Colonic mucosa (tissue), 4 donors: ENCODE data around the gene DENND1A. TPM values are rescaled to one million over a fixed set of nuclear protein-coding genes. Genes with fewer than 3 reads are reported as not detected.
"Not testable (repeated sequence)": the region's sequence is repeated elsewhere in the genome, so short reads cannot be mapped to it uniquely, and the experiment has no call there.

Experiments
- DNase-seq: peaks from one replicate; pipeline ENCODE4 v3.0.0-alpha.2; 2020
- H3K27ac ChIP-seq: fragments of 200-600 bp; one replicate; pipeline ENCODE4 v1.8.0; 2021
- H3K27me3 ChIP-seq: fragments of 200-600 bp; one replicate; pipeline ENCODE4 v1.8.0; 2021
- H3K36me3 ChIP-seq: fragments of 200-600 bp; one replicate; pipeline ENCODE4 v1.8.0; 2021
- H3K4me1 ChIP-seq: fragments of 200-600 bp; one replicate; pipeline ENCODE4 v1.8.0; 2021; ENCODE audit warnings: mild to moderate bottlenecking
- H3K4me3 ChIP-seq: fragments of 200-600 bp; one replicate; pipeline ENCODE4 v1.8.0; 2021
- H3K9ac ChIP-seq, 2 donors: one replicate each; pipeline ENCODE4 v1.7.0; 2013; ENCODE audit warnings: control low read depth in 2 of 2, low read depth in 2 of 2, low read length in 2 of 2
- H3K9me3 ChIP-seq: fragments of 200-600 bp; one replicate; pipeline ENCODE4 v1.8.0; 2021
- intact Hi-C: fragments of 100-400 bp; cut with DNase I; formaldehyde crosslinking; loops from one replicate; pipeline ENCODE4 v1.14.1; 2022
- total RNA-seq, 2 donors: library from RNA; stranded (reverse); fragmentation: NEBNext Ultra II Directional in 1 of 2; extraction: Animal tissue kit (Norgen Biotek cat#: 25700) in 1 of 2; gene quantifications; one replicate each; pipeline ENCODE4 v1.2.1, GENCODE V29; 2021
- TF ChIP-seq, protein P1 (sequence below): fragments of 200-600 bp; IDR thresholded peaks from one replicate; pipeline ENCODE4 v1.8.0; 2022; ENCODE audit warnings: antibody characterized with exemption, mild to moderate bottlenecking
- donor health status: healthy.
- donor health status: DM: no; HTN: no; CAD: no.
- donor health status: DM: no; HTN: no; CAD: no.

The DENND1A gene
- total RNA-seq, 2 donors from 2014 or later: 34.3 to 39.9 TPM

- H3K4me3 ChIP-seq: no peak overlapping the region
- H3K27me3 ChIP-seq: no peaks in the 10 kb centered on the region
- H3K27ac ChIP-seq: no peak overlapping the region
- H3K9ac ChIP-seq: no peak overlapping the region
- H3K9me3 ChIP-seq: no peaks in the 10 kb centered on the region
- DNase-seq: no peak
- no peaks in the 10 kb centered on the region for H3K4me1 ChIP-seq
- intact Hi-C loops: no loop called here
- TF ChIP-seq, protein P1, sequence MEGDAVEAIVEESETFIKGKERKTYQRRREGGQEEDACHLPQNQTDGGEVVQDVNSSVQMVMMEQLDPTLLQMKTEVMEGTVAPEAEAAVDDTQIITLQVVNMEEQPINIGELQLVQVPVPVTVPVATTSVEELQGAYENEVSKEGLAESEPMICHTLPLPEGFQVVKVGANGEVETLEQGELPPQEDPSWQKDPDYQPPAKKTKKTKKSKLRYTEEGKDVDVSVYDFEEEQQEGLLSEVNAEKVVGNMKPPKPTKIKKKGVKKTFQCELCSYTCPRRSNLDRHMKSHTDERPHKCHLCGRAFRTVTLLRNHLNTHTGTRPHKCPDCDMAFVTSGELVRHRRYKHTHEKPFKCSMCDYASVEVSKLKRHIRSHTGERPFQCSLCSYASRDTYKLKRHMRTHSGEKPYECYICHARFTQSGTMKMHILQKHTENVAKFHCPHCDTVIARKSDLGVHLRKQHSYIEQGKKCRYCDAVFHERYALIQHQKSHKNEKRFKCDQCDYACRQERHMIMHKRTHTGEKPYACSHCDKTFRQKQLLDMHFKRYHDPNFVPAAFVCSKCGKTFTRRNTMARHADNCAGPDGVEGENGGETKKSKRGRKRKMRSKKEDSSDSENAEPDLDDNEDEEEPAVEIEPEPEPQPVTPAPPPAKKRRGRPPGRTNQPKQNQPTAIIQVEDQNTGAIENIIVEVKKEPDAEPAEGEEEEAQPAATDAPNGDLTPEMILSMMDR: no peak
- H3K36me3 ChIP-seq: no peaks in the 10 kb centered on the region
These were observed 191.3 kb downstream of the DENND1A start for GRCh38 chr9:123738648-123739047.

GRCh38 chr9:123735376-123735775 lies 194.6 kb downstream of the DENND1A start:
- no peaks in the 10 kb centered on the region for H3K9me3 ChIP-seq
- H3K36me3 ChIP-seq: no peaks in the 10 kb centered on the region
- H3K4me3 ChIP-seq: no peak overlapping the region
- H3K27me3 ChIP-seq: no peaks in the 10 kb centered on the region
- TF ChIP-seq, protein P1: no peak
- no peaks in the 10 kb centered on the region for H3K4me1 ChIP-seq
- intact Hi-C loops: no loop called here
- H3K9ac ChIP-seq: no peak overlapping the region
- no peak for DNase-seq
- no peak overlapping the region for H3K27ac ChIP-seq

- not testable (repeated sequence) for H3K27ac ChIP-seq, H3K4me1 ChIP-seq, H3K36me3 ChIP-seq, DNase-seq, H3K27me3 ChIP-seq, H3K9ac ChIP-seq, H3K9me3 ChIP-seq, H3K4me3 ChIP-seq
- intact Hi-C loops: loop anchor here (10.0 kb wide), 1 partner anchor 316 kb away; no protein-coding TSS in a partner anchor
These were observed 201.4 kb downstream of the DENND1A start for GRCh38 chr9:123728571-123728970.

GRCh38 chr9:123727332-123727731 lies 202.6 kb downstream of the DENND1A start:
- no peak overlapping the region for H3K4me3 ChIP-seq
- H3K27me3 ChIP-seq: no peaks in the 10 kb centered on the region
- no peaks in the 10 kb centered on the region for H3K4me1 ChIP-seq
- TF ChIP-seq, protein P1: no peak
- no peak overlapping the region for H3K9ac ChIP-seq
- no peaks in the 10 kb centered on the region for H3K36me3 ChIP-seq
- intact Hi-C loops: loop anchor here (10.0 kb wide), 1 partner anchor 317 kb away; no protein-coding TSS in a partner anchor
- no peak for DNase-seq
- H3K9me3 ChIP-seq: no peaks in the 10 kb centered on the region
- no peak overlapping the region for H3K27ac ChIP-seq

DNA sequence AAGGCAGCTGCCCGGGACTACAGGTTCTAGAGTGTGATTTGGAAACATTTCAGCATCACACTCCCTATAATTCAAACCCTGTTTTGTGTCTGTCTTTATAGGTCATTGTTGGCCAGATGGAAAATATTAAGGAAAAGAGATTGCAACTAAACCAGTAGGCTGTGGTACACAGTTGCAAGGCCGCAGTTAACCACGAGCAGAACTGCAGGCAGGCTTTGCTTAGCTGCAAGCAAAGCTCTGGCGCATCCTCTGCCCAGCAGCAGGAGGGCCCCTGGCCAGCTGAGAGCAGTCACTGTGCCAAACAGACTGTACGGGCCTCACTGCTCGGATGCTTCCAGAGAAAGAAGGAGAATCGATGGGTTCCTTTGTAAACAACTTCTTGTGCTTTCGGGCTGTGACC lies 204.5 kb downstream of the DENND1A start:
- intact Hi-C loops: loop anchor here (10.0 kb wide), 1 partner anchor 319 kb away; no protein-coding TSS in a partner anchor
- H3K4me1 ChIP-seq: no peaks in the 10 kb centered on the region
- DNase-seq: no peak
- H3K36me3 ChIP-seq: no peaks in the 10 kb centered on the region
- H3K27me3 ChIP-seq: no peaks in the 10 kb centered on the region
- no peak overlapping the region for H3K27ac ChIP-seq
- no peak overlapping the region for H3K9ac ChIP-seq
- no peak overlapping the region for H3K4me3 ChIP-seq
- H3K9me3 ChIP-seq: no peaks in the 10 kb centered on the region
- TF ChIP-seq, protein P1: no peak

GRCh38 chr9:123724211-123724796 lies 205.6 kb downstream of the DENND1A start:
- no peaks in the 10 kb centered on the region for H3K27me3 ChIP-seq
- no peak for DNase-seq
- no peaks in the 10 kb centered on the region for H3K36me3 ChIP-seq
- TF ChIP-seq, protein P1: no peak
- no peak overlapping the region for H3K9ac ChIP-seq
- no peaks in the 10 kb centered on the region for H3K4me1 ChIP-seq
- no peak overlapping the region for H3K4me3 ChIP-seq
- intact Hi-C loops: loop anchor here (10.0 kb wide), 1 partner anchor 320 kb away; no protein-coding TSS in a partner anchor
- H3K9me3 ChIP-seq: no peaks in the 10 kb centered on the region
- no peak overlapping the region for H3K27ac ChIP-seq
